ENCODE measurements around the gene AKR1C3. TPM values are rescaled to one million over a fixed set of nuclear protein-coding genes. Genes with fewer than 3 reads are reported as not detected.

AKR1C3 gene
- total RNA-seq, 2 experiments from 2014 or later, result 1.9 to 2.0 TPM

- H3K27me3 Mint-ChIP-seq, result no peaks in the 10 kb centered on the region
- CTCF ChIA-PET, result no interaction called here
Observed at GRCh38 chr10:5078547-5079180, 15.6 kb upstream of the AKR1C3 start.

GRCh38 chr10:5079306-5079830 lies 14.8 kb upstream of the AKR1C3 start:
- Histone ChIP-seq H3K9me3 (ENCODE audit: control insufficient read depth in 1 of 2, insufficient read depth in 1 of 2, low read length in 2 of 2) (no peaks in the 10 kb centered on the region), H3K4me1 (ENCODE audit: insufficient read depth, low read length) (no peaks in the 10 kb centered on the region), H3K36me3 (ENCODE audit: insufficient read depth, low read length) (no peaks in the 10 kb centered on the region), H3K27me3 (ENCODE audit: control insufficient read depth in 1 of 2, insufficient read depth in 2 of 2, low read length in 2 of 2) (no peaks in the 10 kb centered on the region), H3K27ac (ENCODE audit: low read depth in 1 of 2, low read length in 2 of 2) (no peak overlapping the region), H3K4me3 (ENCODE audit: low read length) (no peak overlapping the region)
- TF ChIP-seq CTCF (IDR thresholded peaks at IDR 0.05), result no peak
- H3K4me1 Mint-ChIP-seq (ENCODE audit: low read depth), result no peaks in the 10 kb centered on the region
- H3K27ac Mint-ChIP-seq, result no peak overlapping the region
- intact Hi-C loops (cut with DNase I, micrococcal nuclease), result no loop called here
- no peak for ATAC-seq (ENCODE audit: poor library complexity)
- no peaks in the 10 kb centered on the region for H3K27me3 Mint-ChIP-seq
- POLR2A ChIA-PET, result no interaction called here
- no peaks in the 10 kb centered on the region for H3K9me3 Mint-ChIP-seq
- CTCF ChIA-PET, result no interaction called here
- no peak overlapping the region for H3K4me3 Mint-ChIP-seq
- no peaks in the 10 kb centered on the region for H3K36me3 Mint-ChIP-seq (ENCODE audit: low read depth)
- DNase-seq, result no peak

More at GRCh38 chr10:5078547-5079180, 15.6 kb upstream of the AKR1C3 start:
- no peak overlapping the region for H3K27ac Mint-ChIP-seq
- Histone ChIP-seq H3K27me3 (ENCODE audit: control insufficient read depth in 1 of 2, insufficient read depth in 2 of 2, low read length in 2 of 2) (no peaks in the 10 kb centered on the region), H3K4me1 (ENCODE audit: insufficient read depth, low read length) (no peaks in the 10 kb centered on the region), H3K9me3 (ENCODE audit: control insufficient read depth in 1 of 2, insufficient read depth in 1 of 2, low read length in 2 of 2) (no peaks in the 10 kb centered on the region), H3K4me3 (ENCODE audit: low read length) (no peak overlapping the region), H3K36me3 (ENCODE audit: insufficient read depth, low read length) (no peaks in the 10 kb centered on the region), H3K27ac (ENCODE audit: low read depth in 1 of 2, low read length in 2 of 2) (no peak overlapping the region)
- ATAC-seq (ENCODE audit: poor library complexity), result no peak
- TF ChIP-seq CTCF (IDR thresholded peaks at IDR 0.05), result no peak
- no peaks in the 10 kb centered on the region for H3K36me3 Mint-ChIP-seq (ENCODE audit: low read depth)
- intact Hi-C loops (cut with DNase I, micrococcal nuclease), result no loop called here
- POLR2A ChIA-PET, result no interaction called here
- H3K4me1 Mint-ChIP-seq (ENCODE audit: low read depth), result no peaks in the 10 kb centered on the region
- no peak for DNase-seq
- H3K4me3 Mint-ChIP-seq, result no peak overlapping the region
- H3K9me3 Mint-ChIP-seq, result no peaks in the 10 kb centered on the region

DNA sequence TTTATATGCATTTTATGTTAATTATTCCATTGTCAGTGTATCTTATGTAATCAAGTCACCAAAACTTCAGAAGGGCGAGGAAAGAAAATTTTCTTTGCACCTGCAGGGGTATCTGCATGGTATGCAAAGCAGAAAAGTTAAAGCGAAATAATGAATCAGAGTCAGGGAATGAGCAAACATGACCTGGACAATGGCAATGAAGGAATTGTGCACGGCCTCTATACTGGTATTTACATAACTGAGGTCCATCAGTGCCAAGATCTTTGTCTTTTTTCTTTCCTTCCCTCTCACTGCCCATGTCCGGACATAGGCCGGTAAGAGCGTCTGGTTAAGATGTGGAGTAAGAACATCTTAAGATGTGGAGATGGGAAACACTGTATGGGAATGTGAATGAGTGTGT lies 14.4 kb upstream of the AKR1C3 start:
- CTCF ChIA-PET, result no interaction called here
- DNase-seq, result no peak
- Mint-ChIP-seq H3K36me3 (ENCODE audit: low read depth) (no peaks in the 10 kb centered on the region), H3K27me3 (no peaks in the 10 kb centered on the region), H3K4me3 (no peak overlapping the region), H3K9me3 (no peaks in the 10 kb centered on the region), H3K27ac (no peak overlapping the region), H3K4me1 (ENCODE audit: low read depth) (no peaks in the 10 kb centered on the region)
- H3K4me1 ChIP-seq (ENCODE audit: insufficient read depth, low read length), result no peaks in the 10 kb centered on the region
- no peaks in the 10 kb centered on the region for H3K36me3 ChIP-seq (ENCODE audit: insufficient read depth, low read length)
- POLR2A ChIA-PET, result no interaction called here
- TF ChIP-seq CTCF (IDR thresholded peaks at IDR 0.05), result no peak
- H3K27me3 ChIP-seq (ENCODE audit: control insufficient read depth in 1 of 2, insufficient read depth in 2 of 2, low read length in 2 of 2), result no peaks in the 10 kb centered on the region
- H3K4me3 ChIP-seq (ENCODE audit: low read length), result no peak overlapping the region
- intact Hi-C loops (cut with DNase I, micrococcal nuclease), result no loop called here
- no peak overlapping the region for H3K27ac ChIP-seq (ENCODE audit: low read depth in 1 of 2, low read length in 2 of 2)
- no peak for ATAC-seq (ENCODE audit: poor library complexity)
- no peaks in the 10 kb centered on the region for H3K9me3 ChIP-seq (ENCODE audit: control insufficient read depth in 1 of 2, insufficient read depth in 1 of 2, low read length in 2 of 2)

Measured in CD4-positive, alpha-beta T cell (primary cell).